ENCODE data around the gene NET1. TPM values are rescaled to one million over a fixed set of nuclear protein-coding genes. Genes with fewer than 3 reads are reported as not detected.

Gene NET1
- total and polyA plus RNA-seq, 2 donors (not counting 3 experiments of a cell fraction or from before 2014, with no cell fraction given) = 14.4 to 46.3 TPM

- Histone ChIP-seq H3K4me3 (replicated peaks in 1 of 3; ENCODE audit: insufficient read depth in 1 of 3, low read depth in 1 of 3, low read length in 3 of 3) (peak overlapping the region; percentile 48 to 78 (median 76)), H3K9me1 (replicated peaks; ENCODE audit: control insufficient read depth, extremely low read depth, insufficient read depth, low read length) (no peaks in the 10 kb centered on the region), H3K9me3 (replicated peaks; ENCODE audit: control insufficient read depth, insufficient read depth, low read length) (no peaks in the 10 kb centered on the region), H3K27me3 (ENCODE audit: control insufficient read depth in 2 of 2, insufficient read depth in 2 of 2, low read length in 2 of 2) (peaks cover 0 to 3% of the 10 kb centered on the region in 2 experiments), H3K36me3 (ENCODE audit: control insufficient read depth in 2 of 2, extremely low read depth in 1 of 2, insufficient read depth in 2 of 2, low read length in 2 of 2) (no peaks in the 10 kb centered on the region), H3K4me1 (ENCODE audit: control insufficient read depth, extremely low read depth, insufficient read depth, low read length) (peaks cover 11% of the 10 kb centered on the region), H3K79me2 (ENCODE audit: control insufficient read depth, insufficient read depth, low read length) (peaks cover 56% of the 10 kb centered on the region), H4K20me1 (replicated peaks; ENCODE audit: control insufficient read depth, extremely low read depth, insufficient read depth, low read length) (no peaks in the 10 kb centered on the region), H3K9ac (replicated peaks; ENCODE audit: extremely low read depth, insufficient read depth, low read length) (peak overlapping the region; percentile 76), H3K27ac (ENCODE audit: insufficient read depth, low read depth, low read length) (peak overlapping the region; percentile 29), H2AFZ (ENCODE audit: low read depth, low read length) (peak overlapping the region; percentile 6), H3K4me2 (ENCODE audit: insufficient read depth, low read length) (peak overlapping the region; percentile 77)
- dilution Hi-C loops (cut with MboI; ENCODE audit: extremely low pct_ligation_motif_present, low sequenced_read_pairs) = no loop called here
- DNase-seq (ENCODE audit: low read depth, low spot score) (peak; percentile 71), FAIRE-seq (peak; percentile 50)
- ChIA-PET CTCF (interaction anchor here (0.8 to 1.7 kb wide), 6 partner anchors 11 to 598 kb away, joined by 3 to 9 read pairs (median 4); no protein-coding TSS in a partner anchor), POLR2A (no interaction called here)
- BruUV-seq (replicated peaks) = TSS peak; percentile 36
- intact Hi-C loops (cut with micrococcal nuclease) = no loop called here
- TF ChIP-seq GATA2 (IDR thresholded peaks at IDR 0.05; ENCODE audit: insufficient read depth, insufficient read length, low read depth, low read length) = no peak
- TF ChIP-seq POLR2A (IDR thresholded peaks at IDR 0.05; ENCODE audit: low read depth, low read length) = no peak
- TF ChIP-seq MYC (IDR thresholded peaks at IDR 0.05; ENCODE audit: low read depth, low read length) = no peak
- no peak for TF ChIP-seq POLR2AphosphoS5 (IDR thresholded peaks at IDR 0.05; ENCODE audit: insufficient read depth, low read depth, low read length)
- TF ChIP-seq CTCF (IDR thresholded peaks at IDR 0.05; ENCODE audit: extremely low read depth in 1 of 2, insufficient read depth in 1 of 2, low read depth in 1 of 2, low read length in 2 of 2) = no peak
- TF ChIP-seq JUN (IDR thresholded peaks at IDR 0.05; ENCODE audit: borderline replicate concordance, insufficient read depth, insufficient read length, low read depth) = no peak
- no peak for TF ChIP-seq EZH2 (IDR thresholded peaks at IDR 0.05; ENCODE audit: borderline replicate concordance, low read depth, low read length, severe bottlenecking)
- TF ChIP-seq, protein P1, sequence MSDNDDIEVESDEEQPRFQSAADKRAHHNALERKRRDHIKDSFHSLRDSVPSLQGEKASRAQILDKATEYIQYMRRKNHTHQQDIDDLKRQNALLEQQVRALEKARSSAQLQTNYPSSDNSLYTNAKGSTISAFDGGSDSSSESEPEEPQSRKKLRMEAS (IDR thresholded peaks at IDR 0.05; ENCODE audit: insufficient read depth, insufficient read length) = no peak
- TF ChIP-seq FOS (IDR thresholded peaks at IDR 0.05; ENCODE audit: borderline replicate concordance, insufficient read depth, low read length) = no peak
Observed at GRCh38 chr10:5413012-5413938, 918 bp downstream of the NET1 start.
